Measurements from ENCODE around the gene MPI. TPM values are rescaled to one million over a fixed set of nuclear protein-coding genes. Genes with fewer than 3 reads are reported as not detected.

The MPI gene
- total and polyA plus RNA-seq, 2 of the 8 experiments (the other 6 are each of a cell fraction or from before 2014, with no cell fraction given), result 31.0 to 74.8 TPM

- TF ChIP-seq CHD7 (IDR thresholded peaks at IDR 0.05; ENCODE audit: insufficient replicate concordance, low read length) (no peak), KDM4A (IDR thresholded peaks at IDR 0.05; ENCODE audit: low read depth, low read length, severe bottlenecking) (no peak), NANOG (IDR thresholded peaks at IDR 0.05; ENCODE audit: insufficient read depth, low read depth, low read length, poor library complexity, severe bottlenecking) (no peak), TEAD4 (IDR thresholded peaks at IDR 0.05; ENCODE audit: low read depth, low read length) (no peak), SIRT6 (IDR thresholded peaks at IDR 0.05; ENCODE audit: low read length) (no peak), USF2 (IDR thresholded peaks at IDR 0.05; ENCODE audit: low read length) (no peak), POLR2A (IDR thresholded peaks at IDR 0.05; ENCODE audit: control extremely low read depth in 1 of 2, low read depth in 2 of 2, low read length in 2 of 2) (no peak), SP1 (IDR thresholded peaks at IDR 0.05; ENCODE audit: low read depth, low read length) (no peak), HDAC2 (IDR thresholded peaks at IDR 0.05; ENCODE audit: borderline replicate concordance in 1 of 2, low read depth in 2 of 2, low read length in 2 of 2) (no peak)
These were observed 3.1 kb downstream of the MPI start (continued) for GRCh38 chr15:74892931-74893330.
